ENCODE results near the gene COL13A1. TPM values are rescaled to one million over a fixed set of nuclear protein-coding genes. Genes with fewer than 3 reads are reported as not detected.

COL13A1 gene
- total and polyA plus RNA-seq, 2 of the 8 experiments (the other 6 are each of a cell fraction or from before 2014, with no cell fraction given): 2.6 to 5.2 TPM

GRCh38 chr10:69959911-69960310 is 158.2 kb downstream of the COL13A1 start:
- Histone ChIP-seq H3K4me3 (ENCODE audit: extremely low read depth in 1 of 4, insufficient read depth in 2 of 4, low read depth in 3 of 4, low read length in 4 of 4) (no peak overlapping the region), H4K91ac (replicated peaks; ENCODE audit: insufficient read length, low read length) (no peak overlapping the region), H4K20me1 (replicated peaks in 1 of 2; ENCODE audit: control insufficient read depth in 1 of 2, insufficient read depth in 2 of 2, low read length in 2 of 2) (no peaks in the 10 kb centered on the region), H2BK20ac (ENCODE audit: low read length) (no peak overlapping the region), H3K27ac (ENCODE audit: low read depth, low read length) (no peak overlapping the region), H2BK5ac (ENCODE audit: low read depth, low read length) (no peak overlapping the region), H4K5ac (ENCODE audit: insufficient read length, low read depth, low read length) (no peak overlapping the region), H3K4me2 (ENCODE audit: insufficient read depth in 1 of 2, low read depth in 2 of 2, low read length in 2 of 2) (no peak overlapping the region), H3K56ac (replicated peaks; ENCODE audit: insufficient read length, low read depth, low read length) (no peak overlapping the region), H3K18ac (ENCODE audit: extremely low read depth, low read length) (no peak overlapping the region), H3K79me2 (ENCODE audit: control insufficient read depth in 1 of 2, insufficient read depth in 2 of 2, low read length in 2 of 2) (no peaks in the 10 kb centered on the region), H3K9ac (replicated peaks in 1 of 4; ENCODE audit: extremely low read depth in 1 of 4, low read depth in 3 of 4, low read length in 3 of 4) (no peak overlapping the region), H3K27me3 (replicated peaks in 1 of 4; ENCODE audit: control insufficient read depth in 3 of 4, extremely low read depth in 1 of 4, insufficient read depth in 3 of 4, low read length in 3 of 4) (peaks cover 0 to 4% (median 2%) of the 10 kb centered on the region in 4 experiments; a peak in 2 of 7 replicates), H3K9me3 (ENCODE audit: insufficient read depth in 2 of 2, low read depth in 1 of 2, low read length in 1 of 2) (no peaks in the 10 kb centered on the region), H3K23me2 (ENCODE audit: low read depth, low read length) (no peaks in the 10 kb centered on the region), H3K14ac (ENCODE audit: insufficient read length) (no peak overlapping the region), H2BK120ac (replicated peaks; ENCODE audit: low read depth, low read length) (no peak overlapping the region), H2BK15ac (ENCODE audit: low read length) (no peak overlapping the region), H2BK12ac (ENCODE audit: low read depth, low read length) (no peak overlapping the region), H2AFZ (ENCODE audit: low read length) (no peak overlapping the region), H3K23ac (ENCODE audit: insufficient read length) (no peak overlapping the region), H3K4me1 (replicated peaks in 1 of 4; ENCODE audit: control insufficient read depth in 3 of 4, insufficient read depth in 4 of 4, low read length in 3 of 4) (peaks cover 0 to 3% (median 0%) of the 10 kb centered on the region in 4 experiments; a peak in 1 of 7 replicates), H3K36me3 (ENCODE audit: control insufficient read depth in 2 of 4, insufficient read depth in 4 of 4, low read length in 3 of 4) (no peaks in the 10 kb centered on the region), H3K79me1 (ENCODE audit: low read depth, low read length) (no peaks in the 10 kb centered on the region), H3K4ac (replicated peaks; ENCODE audit: insufficient read length, low read depth, low read length) (no peak overlapping the region), H4K8ac (ENCODE audit: extremely low read depth, insufficient read depth, low read length) (no peak overlapping the region), H2AK5ac (ENCODE audit: low read depth, low read length) (no peak overlapping the region)
- ChIA-PET CTCF (ENCODE audit: partially characterized antibody) (interaction anchor here (0.7 to 8.4 kb wide), 34 partner anchors 10 to 753 kb away, joined by 3 to 94 read pairs (median 5); partner anchors contain the start of gene TYSND1), POLR2A (ENCODE audit: partially characterized antibody) (no interaction called here)
- FAIRE-seq: no peak
- 94% methylated on average over 8 of the region's 8 CpGs; no CpG with 5 or more reads in 1 of the 2 experiments for WGBS, 2 experiments (ENCODE audit: extremely low coverage in 1 of 2, insufficient coverage in 1 of 2, insufficient read length in 1 of 2, insufficient replicate concordance in 2 of 2, low coverage in 1 of 2, low lambda C conversion rate in 2 of 2, missing lambda C conversion rate in 1 of 2)
- peak in 1 of 2 experiments; percentile 8 for DNase-seq (ENCODE audit: low read depth in 1 of 2, low spot score in 2 of 2)
- TF ChIP-seq CTCF (IDR thresholded peaks at IDR 0.05; ENCODE audit: control extremely low read depth in 1 of 3, insufficient read depth in 1 of 3, low read depth in 1 of 3, low read length in 3 of 3): no peak

All from H1 (cell line).